GM21447 (cell line): Measurements from ENCODE around the gene MAN2A1.

Experiments used
- ATAC-seq: cut with Tn5 transposase; IDR thresholded peaks from one replicate; pipeline ENCODE4 v1.9.1; 2021; ENCODE audit not compliant: unreplicated experiment

MAN2A1 gene

DNA sequence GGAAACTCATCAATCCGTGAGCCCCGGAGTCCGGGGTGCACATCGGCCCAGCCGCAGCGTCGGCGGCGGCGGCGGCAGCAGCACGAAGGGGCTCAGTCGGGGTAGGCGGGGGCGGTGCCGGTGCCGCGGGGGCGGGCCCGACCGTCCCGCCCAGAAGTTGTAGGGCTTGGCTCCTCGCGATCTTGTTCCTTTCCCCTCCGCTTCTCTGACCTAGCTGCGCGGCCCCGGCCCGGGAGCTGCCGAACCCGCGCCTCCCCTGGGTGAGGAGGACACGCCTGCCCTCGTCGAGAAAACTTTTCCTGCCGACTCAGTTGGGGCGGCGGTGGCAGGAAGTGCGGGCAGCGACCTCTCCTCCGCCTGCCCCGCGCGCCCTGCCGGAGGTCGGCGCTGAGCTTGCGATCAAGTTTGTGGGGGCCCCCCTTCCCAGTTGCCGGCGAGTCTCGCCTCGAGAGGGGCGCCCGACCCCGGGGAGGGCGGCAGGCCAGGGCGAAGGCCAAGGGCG, at the start of gene MAN2A1:
TSS of gene MAN2A1 (plus strand) at position 188 of the 502 bp plus-strand sequence. CDS start 491 bp downstream, outside the sequence.
- ATAC-seq = peak; percentile 48

DNA sequence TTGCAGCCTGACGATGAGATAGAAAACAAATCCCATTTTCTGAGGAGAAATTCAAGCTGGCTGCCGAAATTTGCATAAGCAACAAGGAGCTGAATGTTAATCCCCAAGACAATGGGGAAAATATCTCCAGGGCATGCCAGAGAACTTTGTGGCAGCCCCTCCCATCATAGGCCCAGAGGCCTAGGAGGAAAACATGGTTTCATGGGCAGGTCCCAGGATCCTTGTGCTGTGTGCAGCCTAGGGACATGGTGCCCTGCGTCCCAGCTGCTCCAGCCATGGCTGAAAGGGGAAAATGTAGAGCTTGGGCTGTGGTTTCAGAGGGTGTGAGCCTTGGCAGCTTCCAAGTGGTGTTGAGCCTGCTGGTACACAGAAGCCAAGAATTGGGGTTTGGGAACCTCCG, 48.8 kb upstream of the MAN2A1 start:
- no peak for ATAC-seq

DNA sequence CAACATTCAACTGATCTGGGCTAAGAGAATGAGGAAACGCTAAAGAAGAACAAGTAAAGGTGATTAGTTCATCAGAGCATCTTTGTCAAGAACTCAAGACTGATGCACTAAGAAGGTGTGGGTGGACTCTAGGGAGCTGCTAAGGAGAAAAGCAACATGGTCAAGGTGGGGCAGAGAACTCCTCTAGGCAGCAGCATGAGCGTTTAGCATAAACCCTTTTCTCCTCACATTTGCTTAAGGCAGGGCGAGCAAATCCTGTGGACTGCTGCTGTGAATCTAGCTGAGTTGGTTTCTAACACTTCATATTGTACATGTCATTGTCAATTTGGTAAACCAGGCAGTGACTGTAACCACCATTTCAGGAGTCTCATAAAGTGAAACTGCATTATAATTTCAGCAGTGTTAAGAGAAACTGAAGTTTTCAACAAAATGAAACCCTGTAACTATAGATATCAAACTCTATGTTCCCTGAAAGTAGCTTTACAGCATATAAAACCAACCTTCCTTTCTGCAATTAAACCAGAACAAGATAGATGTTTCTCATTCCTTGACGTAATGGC, 45.9 kb upstream of the MAN2A1 start:
- ATAC-seq = no peak

GRCh38 chr5:109644829-109645228, 44.9 kb upstream of the MAN2A1 start:
- no peak for ATAC-seq

GRCh38 chr5:109645707-109646192, 44.0 kb upstream of the MAN2A1 start:
- no peak for ATAC-seq

DNA sequence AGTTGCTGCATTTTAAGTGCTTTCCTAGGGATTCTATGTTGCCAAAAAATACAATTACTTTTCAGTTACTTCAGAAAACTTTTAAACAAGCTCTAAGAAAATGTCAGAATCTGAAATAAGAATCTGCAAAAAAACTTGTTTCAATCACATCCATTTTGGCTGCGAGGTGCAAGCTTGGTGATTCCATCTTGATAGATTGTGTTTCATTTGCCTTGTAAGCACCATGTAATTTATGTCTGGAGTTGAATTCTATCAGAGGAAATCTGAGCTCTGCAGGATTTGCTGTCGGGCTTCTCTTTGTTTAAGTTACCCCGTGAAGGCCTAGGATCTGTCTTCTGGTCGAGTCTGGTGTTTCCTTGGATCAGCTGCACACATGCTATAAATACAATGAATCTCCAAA, 40.4 kb upstream of the MAN2A1 start:
- ATAC-seq = no peak

- no peak for ATAC-seq
Measured at GRCh38 chr5:109650493-109650892, 39.2 kb upstream of the MAN2A1 start.

GRCh38 chr5:109652096-109652495, 37.6 kb upstream of the MAN2A1 start:
- ATAC-seq = no peak

DNA sequence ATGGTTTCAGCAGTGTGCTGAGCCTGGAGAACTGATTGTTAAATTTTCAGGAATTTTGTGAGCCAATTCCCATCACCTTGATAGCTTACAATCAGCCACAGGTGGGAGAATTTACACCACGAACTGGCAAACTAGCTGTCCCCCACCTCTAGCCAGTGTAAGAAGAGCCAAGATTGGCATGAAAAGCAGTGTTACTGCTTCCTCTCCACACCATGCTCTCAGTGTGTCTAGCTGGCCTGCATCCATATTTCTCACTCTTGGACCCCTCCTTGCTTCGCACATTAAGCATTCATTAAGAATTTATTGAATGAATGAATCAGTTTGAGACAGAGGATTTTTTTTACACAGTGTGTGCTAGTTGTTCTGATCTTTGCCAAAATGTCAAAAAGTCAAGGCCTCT, 36.7 kb upstream of the MAN2A1 start:
- no peak for ATAC-seq

DNA sequence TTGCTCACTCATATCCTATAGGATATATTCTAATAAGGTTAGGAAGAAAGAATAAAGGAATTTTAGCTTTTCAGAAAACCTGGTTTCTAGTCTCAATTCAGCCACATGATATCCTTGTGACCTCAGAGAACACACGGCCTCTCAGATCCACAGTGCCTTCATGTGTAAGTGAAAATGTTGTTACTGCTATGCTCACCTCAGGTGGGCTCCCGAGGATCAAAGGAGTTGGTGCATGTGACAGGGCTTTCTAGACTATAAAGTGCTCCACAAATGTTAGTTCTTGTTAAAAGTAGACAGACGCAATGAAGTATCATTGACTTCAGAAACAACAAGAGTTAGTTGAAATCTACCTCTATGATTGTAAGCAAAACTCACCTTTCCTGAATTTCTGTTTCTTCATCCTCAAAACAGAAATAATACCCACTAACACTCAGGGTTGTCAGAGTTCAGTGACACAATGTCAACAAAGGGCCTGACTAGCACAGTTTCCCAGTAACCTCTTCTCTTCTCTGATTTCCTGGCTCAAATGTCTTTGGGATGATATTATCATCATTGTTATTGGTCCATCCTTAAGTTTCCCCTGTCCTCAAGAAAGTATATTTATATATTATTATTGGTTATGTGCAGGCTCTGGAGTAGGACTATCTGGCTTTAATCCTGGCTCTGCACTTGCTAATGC, 36.0 kb upstream of the MAN2A1 start:
- ATAC-seq = no peak

- ATAC-seq = no peak
Measured at GRCh38 chr5:109654455-109654854, 35.3 kb upstream of the MAN2A1 start.

- ATAC-seq = no peak
Measured at GRCh38 chr5:109655841-109656240, 33.9 kb upstream of the MAN2A1 start.

DNA sequence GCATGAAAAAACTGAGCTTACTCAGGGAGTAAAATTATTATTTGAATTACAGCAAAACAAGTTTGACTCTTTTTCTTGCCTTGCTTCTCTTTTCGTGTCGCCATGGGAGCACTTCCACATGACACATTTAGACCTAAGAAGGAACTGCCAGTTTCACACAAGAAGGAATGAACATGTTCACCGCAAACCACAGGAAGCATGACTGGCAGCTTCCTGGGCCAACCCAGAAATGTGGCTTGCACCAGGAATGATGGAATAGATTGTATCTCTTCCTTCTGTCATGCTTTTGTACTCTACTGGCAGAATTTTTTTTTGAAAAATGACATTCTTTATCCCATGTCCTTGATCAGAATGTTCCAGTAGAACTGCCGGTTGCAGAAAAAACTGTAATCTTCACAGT, 32.9 kb upstream of the MAN2A1 start:
- no peak for ATAC-seq

DNA sequence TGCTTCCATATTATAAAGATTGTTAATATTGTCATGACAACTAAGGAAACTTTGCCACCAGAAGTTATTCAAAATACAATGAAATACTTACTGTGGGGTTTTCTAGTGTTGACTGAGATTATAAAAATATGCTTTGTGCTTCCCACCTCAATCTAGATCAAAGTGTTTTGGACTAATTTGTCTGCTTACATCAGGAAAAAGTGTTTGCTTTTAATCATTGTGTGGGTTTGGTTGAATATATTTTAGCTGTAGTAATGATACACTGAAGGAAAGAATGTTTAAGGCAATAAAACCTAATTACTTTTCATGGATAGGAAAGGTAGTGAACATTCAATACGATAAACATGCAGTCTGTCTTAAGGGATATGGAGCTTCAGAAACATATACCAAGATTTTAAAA, 29.8 kb upstream of the MAN2A1 start:
- ATAC-seq = no peak

DNA sequence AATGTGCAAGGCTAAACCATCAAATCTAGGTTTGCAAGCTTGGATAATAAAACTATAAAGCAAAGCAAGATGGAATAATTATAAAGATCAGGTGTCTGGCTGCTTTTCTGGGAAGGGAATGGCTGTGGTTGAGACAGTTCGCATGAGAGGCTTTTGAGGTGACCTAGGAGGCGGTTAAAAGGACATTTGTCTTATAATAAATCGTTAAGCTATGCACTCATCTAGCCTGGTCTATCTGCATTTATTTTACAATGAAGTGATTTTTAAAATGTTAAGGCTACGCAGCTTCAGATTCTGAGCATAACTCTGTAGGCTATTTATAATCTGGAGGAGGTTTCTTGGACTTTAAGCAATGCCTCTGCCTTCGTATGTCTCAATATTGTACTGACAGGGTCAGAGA, 29.4 kb upstream of the MAN2A1 start:
- no peak for ATAC-seq

DNA sequence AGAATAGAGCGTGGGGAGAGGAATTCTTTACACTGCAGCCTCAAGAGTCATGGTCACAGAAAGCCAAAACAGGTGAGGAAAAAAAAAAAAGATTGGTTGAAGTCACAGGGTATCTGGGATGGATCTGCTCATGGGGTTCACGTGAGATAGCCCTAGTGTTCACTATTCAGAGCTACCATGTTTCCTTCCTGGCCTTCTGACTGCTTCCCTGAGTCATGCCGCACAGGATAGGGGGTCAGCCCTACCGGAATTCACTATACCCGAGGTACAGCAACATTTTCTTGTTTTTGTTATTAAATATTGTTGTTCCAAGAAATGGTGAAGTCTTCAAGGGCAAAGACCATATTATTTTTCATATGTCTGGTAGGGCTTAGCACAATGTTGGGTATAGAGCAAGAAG, 21.5 kb upstream of the MAN2A1 start:
- ATAC-seq = no peak

DNA sequence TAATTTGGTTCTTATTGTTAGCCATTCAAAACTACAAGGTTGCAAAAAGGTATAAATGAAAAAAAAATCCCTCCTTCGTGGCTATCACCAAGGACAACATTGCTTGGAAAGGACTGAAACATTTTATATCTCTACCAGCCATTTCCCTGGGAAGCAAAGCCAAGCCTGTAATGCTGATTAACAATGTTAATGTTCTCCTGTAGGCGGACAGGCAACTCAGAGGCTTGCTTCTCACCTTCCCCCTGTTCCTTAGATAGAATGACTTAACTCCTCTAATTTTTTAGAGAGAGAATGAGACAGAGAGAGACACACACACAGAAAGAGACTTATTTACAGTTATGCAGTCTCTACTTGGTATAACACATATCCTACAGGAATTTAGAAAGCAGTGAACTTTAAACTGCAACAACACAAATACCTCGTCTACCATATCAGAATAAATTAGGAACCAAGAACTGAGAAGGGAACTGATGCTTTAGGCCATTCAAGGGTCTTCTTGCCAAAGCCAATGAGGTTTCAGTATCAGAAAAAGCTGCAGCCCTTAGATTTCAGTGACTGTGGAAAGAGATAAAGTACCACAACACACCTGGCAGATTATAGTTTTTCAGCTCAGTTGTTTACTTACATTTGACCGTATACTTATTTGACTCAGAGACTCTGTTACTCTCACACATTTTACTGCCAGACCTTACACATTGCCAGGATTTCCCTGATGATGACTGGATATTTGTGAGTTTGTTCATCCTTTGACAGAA, 20.9 kb upstream of the MAN2A1 start:
- peak; percentile 74 for ATAC-seq

- no peak for ATAC-seq
Measured at GRCh38 chr5:109669991-109670706, 19.6 kb upstream of the MAN2A1 start.

DNA sequence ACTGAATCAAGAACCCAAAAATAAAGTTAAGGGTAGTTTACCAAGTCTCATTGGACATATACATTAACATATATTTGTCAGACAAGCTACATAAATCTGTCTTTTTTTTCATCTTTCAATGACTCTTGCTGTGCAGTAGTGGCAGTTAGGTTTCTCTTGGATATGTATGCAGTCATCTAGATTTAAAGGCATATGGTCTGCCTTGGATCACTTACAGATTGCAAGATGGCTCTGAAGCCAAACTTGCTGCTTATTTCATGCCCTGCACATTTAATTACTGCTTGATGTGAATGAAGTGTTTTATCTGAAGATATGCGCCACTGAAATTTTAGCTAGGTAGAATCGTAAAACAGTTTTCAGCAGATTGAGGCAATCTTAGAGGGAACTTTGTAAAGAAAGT, 18.6 kb upstream of the MAN2A1 start:
- no peak for ATAC-seq

DNA sequence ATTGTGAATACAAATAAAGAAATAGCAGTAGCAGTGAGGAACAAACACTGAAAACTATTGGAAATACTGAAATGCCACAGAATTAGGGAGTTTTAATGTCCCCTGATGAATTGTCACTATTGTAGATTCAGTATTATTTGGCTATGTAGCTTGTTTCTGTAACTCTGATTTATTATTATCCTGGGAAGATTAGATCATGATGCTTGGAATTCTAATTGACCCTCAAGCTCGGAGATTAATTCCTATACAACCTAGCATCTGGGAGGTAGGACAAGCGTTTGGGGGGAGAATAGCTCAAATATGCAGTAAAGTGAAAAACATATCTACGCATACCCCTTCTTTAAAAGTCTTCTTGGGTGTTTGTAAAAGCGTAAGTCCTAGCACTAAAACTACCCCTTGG, 15.1 kb upstream of the MAN2A1 start:
- no peak for ATAC-seq

- ATAC-seq = no peak
Measured at GRCh38 chr5:109676920-109677319, 12.8 kb upstream of the MAN2A1 start.
